Stromal cell of bone marrow (primary cell): ENCODE measurements around the gene CDK14.

Experiments used
- DNase-seq: peaks from one replicate; pipeline ENCODE4 v3.0.0-alpha.2; 2012; ENCODE audit warnings: low read depth

CDK14 gene

DNA sequence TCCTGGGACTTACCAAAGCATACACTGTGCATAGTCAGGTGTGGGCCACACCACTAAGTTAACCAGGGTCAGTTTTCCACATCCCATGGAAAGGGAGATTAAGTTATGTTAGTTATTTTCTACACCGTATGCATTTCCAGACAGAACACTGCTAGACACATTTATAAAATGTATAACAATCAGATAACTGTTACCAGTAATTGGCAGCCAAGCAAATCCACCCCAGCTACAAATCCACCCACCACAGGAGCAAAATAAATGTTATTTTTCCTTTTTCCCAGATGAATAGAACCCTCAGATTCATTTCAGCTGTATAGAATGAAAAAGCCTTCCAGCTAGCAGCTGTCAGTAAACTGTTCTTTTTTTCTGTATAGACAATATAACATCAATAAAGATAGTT lies 411.2 kb downstream of the CDK14 start:
- no peak for DNase-seq

DNA sequence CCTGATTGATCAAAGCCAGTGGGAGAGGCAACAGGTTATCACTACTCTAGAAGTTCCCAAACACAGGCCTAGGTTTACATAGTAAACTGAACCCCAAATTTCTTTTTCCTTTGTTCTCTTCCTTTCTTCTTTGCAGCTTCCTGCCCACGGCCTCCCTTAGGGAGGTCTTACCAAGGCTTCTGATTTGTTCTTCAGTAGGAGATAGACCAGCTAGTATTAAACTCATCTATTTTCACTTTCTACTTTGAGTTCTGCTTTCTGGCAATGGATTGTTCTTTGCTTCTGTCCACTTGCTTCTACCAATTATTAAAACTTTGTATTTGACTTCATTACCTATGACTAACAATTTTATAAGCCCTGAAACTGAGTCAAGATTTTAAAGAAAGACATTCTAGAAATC lies 417.0 kb downstream of the CDK14 start:
- DNase-seq = no peak

DNA sequence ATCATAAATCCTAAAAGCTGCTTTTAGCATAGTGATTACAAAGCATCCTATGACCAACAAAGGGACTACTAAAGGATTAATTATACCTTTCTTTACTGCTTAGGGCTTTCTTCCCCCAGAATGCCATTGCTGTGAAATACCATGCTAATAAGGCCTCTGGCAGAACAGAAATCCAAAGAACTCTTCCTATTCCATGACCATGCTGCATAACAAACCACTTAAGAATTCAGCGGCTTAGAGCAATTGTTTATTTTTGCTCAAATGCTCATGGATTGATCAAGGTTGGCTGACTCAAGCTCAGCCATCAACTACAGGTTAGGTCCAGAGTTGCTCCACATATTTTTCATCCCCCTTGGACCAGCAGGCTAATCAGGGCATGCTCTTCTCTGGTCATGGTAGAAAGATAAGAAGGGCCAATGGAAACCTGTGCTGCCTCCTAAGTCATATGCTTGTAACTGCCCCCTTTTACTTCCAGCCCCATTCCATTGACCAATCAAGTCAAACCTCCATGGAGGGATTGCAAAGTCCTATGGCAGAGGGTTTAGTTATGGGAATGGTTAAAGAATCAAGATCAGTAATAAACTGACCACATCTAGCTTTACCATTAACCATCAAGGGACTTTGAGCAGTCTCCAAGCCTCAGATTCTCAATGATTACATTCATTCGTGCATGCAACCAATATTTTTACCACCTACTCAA lies 423.7 kb downstream of the CDK14 start:
- DNase-seq = no peak

DNA sequence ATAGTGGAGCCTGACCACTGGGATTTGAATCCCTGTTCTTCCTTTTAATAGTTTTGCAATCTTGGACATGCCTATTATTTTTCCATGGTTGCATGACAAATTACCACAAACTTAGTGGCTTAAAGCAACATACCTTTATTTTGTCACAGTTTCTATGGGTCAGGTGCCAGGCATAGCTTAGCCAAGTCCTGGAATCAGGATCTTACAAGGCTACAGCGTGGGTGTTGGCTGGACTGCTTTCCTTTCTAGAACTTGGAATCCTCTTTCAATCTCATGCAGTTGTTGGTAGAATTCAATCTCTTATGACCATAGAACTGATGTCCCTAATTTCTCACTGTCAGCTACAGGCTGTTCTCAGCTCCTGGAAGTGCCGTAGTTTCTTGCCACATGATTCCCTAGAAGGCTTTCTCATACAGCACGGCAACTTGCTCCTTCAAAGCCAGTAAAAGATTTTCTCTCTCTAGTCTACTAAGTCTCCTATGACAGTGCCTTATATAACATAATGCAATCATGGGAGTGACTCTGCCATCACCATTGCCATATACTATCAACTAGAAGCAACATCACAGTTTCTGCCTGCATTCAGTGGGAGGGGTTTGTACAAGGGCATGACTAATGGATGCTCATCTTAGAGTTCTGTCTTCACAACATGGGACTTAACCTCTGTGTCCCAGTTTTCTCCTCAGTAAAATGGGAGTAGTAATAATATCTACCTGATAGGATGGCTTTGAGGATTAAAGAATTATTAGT lies 424.7 kb downstream of the CDK14 start:
- no peak for DNase-seq

DNA sequence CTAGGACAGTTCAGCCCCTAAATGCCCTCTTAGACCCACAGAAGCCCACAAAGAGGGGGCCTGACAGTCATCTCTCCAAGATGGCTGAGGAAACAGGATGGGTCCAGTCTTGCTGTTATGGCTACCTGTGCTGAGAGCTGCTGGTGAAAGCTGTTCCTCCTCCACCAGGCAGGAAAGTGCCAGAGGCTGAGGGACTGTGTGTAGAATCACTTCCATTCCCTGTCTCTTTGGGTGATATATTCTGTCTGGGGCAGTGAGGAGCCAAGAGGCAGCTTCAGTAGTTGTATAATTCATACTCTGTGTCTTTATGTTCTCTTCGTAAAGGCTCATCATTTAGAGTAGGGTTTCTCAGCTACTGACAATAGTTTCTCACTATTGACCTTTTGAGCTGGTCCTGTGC lies 425.8 kb downstream of the CDK14 start:
- no peak for DNase-seq

DNA sequence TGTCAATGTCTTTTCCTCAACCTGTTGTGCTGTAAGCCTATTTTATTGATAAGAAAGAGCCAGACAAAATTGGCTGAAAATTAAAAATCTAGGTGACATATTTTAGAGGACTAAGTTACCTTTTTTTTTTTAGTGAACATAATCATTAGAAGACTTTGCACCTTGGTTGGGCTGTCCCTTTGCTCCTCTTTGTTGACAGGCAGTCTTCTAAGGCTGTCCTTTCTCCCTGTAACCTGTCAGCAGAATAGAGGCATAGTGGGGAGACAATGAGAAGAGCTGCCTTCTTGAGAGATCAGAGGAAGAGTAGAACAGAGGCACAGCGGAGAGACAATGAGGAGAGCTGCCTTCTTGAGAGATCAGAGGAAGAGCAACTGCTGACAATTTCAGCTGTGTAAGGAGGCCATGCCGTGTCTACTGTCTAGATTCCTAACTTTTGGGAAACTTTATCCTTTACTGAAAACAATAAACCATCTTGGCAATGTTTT lies 429.8 kb downstream of the CDK14 start:
- no peak for DNase-seq

DNA sequence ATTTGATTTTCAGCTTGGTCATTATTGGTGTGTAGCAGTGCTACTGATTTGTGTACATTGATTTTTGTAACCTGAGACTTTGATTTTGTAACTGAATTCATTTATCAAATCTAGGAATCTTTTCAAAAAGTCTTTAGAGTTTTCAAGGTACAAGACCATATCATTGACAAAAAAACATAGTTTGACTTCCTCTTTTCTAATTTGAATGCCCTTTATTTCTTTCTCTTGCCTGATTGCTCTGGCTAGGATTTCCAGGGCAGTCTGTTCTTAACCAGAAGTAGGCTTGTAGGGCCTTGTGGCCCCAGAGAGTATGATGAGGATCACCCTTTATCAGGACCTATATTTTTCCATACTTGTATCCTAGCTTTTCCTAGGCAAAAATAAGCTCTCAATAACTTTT lies 433.6 kb downstream of the CDK14 start:
- no peak for DNase-seq

DNA sequence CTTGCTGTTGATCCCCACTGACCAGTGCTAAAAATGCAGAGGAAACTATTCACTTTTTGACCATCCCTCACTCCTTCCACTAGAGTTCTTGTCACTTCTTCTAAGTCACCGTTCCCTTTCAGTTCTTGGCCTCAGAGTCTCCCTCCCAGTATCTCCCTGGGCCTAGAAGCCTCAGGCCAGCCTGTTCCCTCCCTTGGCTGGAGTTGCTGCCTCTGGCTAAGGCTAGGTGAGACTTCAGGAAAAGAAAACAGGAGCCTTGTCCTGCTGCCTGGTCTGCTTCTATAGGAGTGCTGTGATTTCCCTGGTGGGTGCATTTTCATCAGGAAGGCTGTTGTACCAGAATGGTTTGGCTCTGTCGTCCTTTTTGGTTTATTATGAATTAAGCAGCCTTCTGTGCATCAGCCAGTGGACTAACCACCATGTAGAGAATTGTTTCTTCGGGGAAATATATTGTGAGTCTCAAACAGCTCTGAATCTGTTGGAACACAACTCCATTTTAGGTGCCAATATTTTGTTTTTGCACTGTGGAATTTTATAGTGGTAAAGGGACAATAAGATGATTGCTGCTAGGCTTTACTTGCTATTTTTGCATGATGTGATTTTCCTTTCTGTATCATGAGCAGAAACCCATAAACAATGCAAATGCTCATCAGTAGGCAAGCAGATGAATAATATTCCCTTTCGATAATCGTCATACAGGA lies 434.7 kb downstream of the CDK14 start:
- no peak for DNase-seq

DNA sequence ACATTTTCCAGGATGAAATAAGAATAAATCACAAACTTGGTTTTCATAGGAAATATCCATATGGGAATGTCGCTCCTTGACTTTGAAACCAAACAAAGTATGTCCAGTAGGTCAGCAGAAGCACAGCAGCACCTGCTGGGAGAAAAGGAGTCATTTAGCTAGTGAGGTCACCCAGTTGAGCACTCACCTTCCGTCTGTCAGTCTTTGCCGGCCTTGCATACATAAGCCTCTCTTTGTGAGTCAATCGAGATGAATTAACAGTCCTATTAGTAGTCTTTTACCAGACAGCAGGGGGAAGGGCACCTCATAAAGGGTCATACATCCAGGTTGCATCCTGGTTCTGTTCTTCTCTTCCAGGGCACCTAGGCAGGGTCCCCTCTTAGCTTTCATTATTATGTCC lies 435.6 kb downstream of the CDK14 start:
- DNase-seq = no peak

DNA sequence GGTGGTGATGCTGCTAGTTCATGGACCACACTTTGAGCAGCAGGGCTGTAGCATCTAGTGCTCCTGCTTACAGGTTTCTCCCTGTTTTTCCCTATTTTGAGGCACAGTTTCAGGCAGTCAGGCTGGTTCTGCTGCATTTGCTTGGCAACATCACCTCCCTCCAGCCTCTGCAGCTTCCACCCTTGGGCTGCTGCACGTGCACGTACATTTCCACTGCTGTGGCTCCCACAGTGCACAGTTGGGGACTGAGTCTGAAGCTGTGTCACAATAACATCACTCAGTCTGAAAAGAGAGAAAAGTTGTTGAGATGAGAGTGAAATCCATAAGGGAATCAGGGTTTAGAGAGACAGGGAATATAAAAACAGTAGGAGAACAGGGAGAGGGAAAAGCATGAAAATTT lies 437.5 kb downstream of the CDK14 start:
- no peak for DNase-seq

DNA sequence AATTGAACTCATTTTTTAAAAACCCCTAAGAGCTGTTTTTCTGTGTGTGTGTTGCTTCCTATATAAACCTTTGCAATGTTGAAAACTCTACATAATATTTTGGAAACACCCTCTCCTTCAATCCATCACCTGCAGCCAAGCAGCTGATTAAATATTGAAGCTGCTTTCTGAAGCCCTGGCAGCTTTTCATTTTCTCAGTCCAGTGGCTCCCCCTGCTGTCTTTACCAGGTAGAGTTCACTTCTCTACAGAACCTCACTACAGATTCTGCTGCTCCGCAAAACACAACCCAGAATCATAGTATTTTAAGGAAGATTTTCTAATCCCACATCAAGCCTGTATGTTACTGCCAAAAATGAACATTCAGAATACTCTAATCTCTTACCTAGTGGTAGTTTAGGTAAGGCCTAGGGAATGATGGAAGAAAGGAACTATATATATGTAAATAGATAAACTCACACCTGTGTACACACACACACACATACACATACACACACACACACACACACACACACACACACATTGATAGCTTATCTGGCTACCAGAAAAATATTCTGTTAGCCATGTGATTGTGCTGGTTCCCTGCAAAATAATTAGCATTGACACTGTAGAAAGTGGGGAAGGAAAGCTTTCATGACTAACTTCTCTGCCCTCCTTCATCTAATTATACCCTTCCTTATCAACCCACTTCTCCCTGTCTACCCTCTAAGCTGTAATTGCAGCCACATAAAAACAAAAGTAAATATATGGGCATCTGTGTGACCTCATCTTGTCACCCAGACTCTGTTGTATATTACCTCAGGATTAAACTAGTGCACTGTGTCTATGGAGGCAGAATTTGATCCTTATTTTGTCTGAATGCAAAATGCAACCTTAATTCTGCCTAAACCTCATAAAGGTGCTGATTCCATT lies 438.6 kb downstream of the CDK14 start:
- no peak for DNase-seq

DNA sequence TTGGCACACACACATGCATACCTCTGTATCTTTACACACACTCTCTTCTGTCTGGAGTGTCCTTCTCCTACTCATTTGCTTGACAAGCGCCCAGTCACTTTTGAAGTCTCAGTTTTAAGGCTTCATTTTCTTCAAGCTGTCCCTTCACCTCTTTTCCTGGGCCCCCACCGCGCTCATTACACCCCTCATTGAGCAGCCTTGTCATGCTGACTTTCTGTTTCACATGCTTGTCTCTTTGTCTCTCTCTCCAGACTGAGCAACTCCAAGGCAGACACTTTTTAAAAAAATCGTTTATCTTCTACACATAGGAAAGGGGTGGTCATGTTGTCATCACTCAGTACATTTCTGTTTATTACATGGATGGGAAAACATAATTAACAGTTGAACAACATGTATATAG lies 442.9 kb downstream of the CDK14 start:
- DNase-seq = no peak

DNA sequence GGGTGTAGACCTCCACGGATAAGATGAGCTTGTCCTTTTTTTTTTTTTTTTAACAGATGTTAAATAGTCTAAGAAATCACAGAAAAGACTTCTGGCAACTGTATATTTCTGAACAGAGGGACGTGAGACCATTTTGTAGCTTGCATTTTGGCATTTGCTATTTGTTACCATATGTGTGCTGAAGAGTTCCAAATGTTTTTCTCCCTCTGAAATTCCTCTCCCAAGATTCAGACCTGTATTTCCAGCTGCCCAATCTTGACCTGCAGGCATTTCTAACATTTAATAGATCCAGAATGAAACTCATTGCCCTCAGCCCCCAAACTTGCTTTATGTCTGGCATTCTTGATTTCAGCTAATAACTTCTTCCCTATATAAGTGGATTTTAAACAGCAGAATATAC lies 445.0 kb downstream of the CDK14 start:
- no peak for DNase-seq

DNA sequence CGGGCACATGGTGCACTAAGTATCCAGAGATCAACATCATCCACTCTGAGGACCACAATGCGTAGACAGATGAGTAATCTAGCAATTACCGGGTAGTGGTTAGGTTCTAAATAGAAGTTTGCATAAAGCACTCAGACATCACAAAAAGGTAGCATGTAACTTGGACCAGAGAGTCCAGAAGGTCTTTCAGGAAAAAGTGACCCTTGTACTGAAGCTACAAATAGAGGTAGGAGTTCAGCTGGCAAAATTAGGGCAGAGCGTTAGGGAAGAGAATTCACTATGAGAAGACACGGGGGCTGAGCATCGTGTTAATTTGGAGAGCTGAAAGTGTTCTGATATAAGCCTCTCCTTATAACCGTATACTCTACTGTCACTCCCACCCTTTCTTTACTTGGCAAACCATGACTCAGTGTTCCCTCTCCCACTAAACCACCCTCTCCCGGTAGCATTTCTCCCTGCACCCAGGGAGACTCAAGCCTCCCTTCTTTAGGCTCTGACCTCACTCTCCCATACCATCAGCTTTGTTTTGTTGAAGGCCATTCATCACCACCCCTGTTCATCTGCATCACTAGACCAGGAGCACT lies 445.9 kb downstream of the CDK14 start:
- DNase-seq = no peak

DNA sequence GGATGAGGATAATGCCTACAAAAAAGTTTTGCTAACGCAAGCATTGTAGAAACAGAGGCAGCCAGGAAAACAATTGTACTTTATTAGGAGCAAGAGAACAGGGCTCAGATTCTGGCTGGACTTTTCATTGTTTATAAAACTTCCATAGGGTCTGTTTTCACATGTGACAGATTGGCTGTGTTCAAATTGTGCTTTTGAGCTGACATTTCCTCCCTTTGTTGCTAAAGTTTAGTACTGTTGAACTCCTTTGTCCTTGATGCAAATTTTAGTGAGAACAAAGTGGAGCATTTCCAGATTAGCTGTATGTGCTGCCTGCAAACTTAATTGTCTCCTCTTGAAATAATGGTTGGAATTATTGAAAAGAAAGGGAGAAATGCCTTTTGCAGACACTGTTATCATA lies 447.1 kb downstream of the CDK14 start:
- DNase-seq = no peak

DNA sequence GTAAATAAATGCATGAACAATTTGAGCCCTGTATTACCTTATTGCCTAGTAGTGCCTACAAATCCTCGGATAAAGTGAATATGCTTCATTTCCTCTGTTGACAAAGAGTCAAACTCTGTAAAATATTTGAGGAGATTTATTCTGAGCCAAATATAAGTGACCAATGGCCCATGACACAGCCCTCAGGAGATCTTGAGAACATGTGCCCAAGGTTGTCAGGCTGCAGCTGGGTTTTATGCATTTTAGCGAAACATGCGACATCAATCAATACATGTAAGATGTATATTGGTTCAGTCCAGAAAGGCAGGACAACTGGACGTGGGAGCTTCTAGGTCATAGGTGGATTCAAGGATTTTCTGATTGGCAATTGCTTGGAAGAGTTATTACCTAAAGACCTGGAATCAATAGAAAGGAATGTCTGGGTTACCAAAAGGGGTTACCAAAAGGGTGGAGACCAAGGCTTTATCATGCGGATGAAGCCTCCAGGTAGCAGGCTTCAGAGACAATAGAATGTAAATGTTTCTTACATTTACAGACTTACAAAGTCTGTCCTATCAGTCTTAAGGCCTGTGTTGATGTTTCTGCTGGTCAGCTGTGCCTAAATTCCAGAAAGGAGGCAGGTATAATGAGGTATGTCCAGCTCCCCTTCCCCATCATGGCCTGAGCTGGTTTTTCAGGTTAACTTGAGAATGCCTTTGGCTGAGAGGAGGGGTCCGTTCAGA lies 448.0 kb downstream of the CDK14 start:
- no peak for DNase-seq

DNA sequence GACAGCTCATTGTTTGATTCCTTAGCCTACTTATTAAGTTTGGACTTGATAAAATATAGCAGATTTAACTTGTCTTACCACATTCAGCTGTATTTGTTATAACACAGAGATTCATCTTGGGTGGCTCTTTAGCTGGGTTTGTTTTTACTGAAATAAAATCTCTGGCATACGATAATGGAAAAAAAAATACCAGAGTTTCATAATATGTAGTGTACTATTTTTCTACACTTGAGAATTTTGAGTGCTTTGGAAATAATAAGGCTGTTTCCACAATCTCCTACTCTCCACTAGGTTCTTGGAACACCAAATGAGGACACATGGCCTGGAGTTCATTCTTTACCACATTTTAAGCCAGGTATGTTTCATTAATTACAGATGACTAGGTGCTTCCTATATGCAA lies 449.5 kb downstream of the CDK14 start:
- DNase-seq = no peak

DNA sequence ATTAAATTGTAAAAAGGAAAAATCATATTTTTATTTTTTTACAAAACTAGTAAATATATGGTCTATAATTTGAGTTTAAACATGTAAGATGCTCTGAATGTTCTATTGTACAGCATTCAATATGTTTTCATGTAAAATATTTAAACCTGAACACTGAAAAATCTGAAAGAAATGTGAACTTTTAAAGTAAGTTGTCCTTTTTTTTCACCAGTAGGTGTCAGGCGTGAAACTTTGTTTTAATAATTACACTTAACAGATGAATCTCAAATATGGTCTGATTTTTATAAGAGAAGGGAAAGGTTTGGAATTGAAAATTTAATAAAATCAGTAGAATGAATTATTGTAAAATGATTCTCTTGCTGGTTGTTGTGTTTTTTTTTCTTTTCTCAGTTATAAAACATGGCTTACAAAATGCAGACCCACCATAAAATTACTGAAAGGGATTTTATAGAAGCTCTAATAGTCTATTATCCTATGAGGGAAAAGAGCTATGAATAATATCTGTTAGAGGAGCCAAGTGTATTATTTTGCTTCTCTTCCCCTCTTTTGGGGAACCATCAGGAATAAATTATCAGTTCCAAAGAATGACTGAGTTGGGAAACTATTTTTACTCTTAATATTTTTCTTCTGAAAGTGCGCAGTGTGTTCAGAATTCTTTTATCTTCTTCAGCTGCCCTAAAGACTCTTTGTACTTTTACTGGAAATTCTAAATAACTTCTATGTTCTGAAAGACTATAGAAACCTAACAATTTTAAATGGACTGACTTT lies 450.4 kb downstream of the CDK14 start:
- DNase-seq = no peak

DNA sequence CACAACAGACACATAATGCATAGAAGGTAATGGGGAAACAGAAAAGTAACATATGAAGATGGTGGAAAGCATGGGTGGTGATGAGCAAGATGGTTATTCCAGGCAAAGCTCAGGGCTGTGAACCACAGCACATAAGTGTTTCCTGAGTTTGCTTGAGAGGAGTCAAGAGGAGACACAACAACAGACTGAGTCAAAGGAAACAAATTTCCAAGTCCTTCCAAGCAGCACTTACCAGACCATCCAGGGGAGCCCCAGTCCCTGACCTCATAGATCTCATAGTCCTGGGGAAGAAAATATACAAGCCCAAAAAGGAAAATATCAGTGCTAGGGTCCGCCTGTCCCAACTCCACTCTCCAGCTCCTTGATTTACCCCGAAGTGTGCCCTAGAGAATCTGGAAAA lies 451.5 kb downstream of the CDK14 start:
- DNase-seq = no peak

DNA sequence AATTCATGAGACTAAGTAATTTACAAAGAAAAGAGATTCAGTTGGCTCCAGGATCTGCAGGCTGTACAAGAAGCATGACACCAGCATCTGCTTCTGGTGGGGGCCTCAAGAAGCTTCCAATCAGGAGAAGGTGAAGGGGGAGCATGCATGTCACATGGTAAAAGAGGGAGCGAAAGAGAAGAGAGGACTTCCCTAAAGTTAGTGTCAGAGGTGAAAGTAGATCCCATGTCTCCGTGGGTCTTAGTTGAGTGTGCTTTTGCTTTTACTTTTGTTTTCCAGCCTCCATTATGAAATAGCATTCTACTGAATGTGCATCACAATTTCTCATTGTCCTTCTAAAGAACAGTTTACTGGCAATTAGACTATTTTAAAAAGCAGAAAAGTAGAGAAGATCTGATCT lies 454.6 kb downstream of the CDK14 start:
- no peak for DNase-seq
